Fibroblast of the aortic adventitia (primary cell): Measurements from ENCODE around the gene GARIN3. TPM values are rescaled to one million over a fixed set of nuclear protein-coding genes. Genes with fewer than 3 reads are reported as not detected.

Experiments
- DNase-seq: peaks from one replicate; pipeline ENCODE4 v3.0.0-alpha.2; 2010; ENCODE audit warnings: low read depth
- H3K4me3 ChIP-seq: 2 replicates; pipeline ENCODE4 v1.5.1; 2011; ENCODE audit warnings: low read depth, mild to moderate bottlenecking, control low read depth, low read length, moderate library complexity
- total RNA-seq: library from RNA; depleted of rRNA; stranded (reverse); fragments of >200 nt; gene quantifications from 2 replicates; pipeline ENCODE4 v1.2.3, GENCODE V29; 2012; ENCODE audit warnings: low replicate concordance
- TF ChIP-seq, protein P1 (sequence below): IDR thresholded peaks from 2 replicates; pipeline ENCODE4 v1.5.1; 2011; ENCODE audit warnings: mild to moderate bottlenecking, low read length, control low read depth, inconsistent platforms; ENCODE audit not compliant: insufficient read depth

GARIN3 gene
- total RNA-seq, 1 donor = not detected

DNA sequence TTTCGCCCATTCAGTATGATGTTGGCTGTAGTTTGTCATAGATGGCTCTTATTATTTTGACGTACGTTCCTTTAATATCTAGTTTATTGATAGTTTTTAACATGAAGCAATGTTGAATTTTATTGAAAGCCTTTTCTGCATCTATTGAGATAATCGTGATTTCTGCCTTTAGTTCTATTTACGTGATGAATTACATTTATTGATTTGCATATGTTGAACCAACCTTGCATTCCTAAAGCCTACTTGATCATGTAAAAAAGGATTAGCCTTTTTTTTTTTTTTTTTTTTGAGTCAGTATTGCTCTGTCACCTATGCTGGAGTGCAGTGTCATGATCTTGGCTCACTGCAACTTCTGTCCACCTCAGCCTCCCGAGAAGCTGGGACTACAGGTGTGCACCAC is 39.6 kb upstream of the GARIN3 start:
- no peak for DNase-seq
- no peak overlapping the region for H3K4me3 ChIP-seq
- TF ChIP-seq, protein P1, sequence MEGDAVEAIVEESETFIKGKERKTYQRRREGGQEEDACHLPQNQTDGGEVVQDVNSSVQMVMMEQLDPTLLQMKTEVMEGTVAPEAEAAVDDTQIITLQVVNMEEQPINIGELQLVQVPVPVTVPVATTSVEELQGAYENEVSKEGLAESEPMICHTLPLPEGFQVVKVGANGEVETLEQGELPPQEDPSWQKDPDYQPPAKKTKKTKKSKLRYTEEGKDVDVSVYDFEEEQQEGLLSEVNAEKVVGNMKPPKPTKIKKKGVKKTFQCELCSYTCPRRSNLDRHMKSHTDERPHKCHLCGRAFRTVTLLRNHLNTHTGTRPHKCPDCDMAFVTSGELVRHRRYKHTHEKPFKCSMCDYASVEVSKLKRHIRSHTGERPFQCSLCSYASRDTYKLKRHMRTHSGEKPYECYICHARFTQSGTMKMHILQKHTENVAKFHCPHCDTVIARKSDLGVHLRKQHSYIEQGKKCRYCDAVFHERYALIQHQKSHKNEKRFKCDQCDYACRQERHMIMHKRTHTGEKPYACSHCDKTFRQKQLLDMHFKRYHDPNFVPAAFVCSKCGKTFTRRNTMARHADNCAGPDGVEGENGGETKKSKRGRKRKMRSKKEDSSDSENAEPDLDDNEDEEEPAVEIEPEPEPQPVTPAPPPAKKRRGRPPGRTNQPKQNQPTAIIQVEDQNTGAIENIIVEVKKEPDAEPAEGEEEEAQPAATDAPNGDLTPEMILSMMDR = no peak

DNA sequence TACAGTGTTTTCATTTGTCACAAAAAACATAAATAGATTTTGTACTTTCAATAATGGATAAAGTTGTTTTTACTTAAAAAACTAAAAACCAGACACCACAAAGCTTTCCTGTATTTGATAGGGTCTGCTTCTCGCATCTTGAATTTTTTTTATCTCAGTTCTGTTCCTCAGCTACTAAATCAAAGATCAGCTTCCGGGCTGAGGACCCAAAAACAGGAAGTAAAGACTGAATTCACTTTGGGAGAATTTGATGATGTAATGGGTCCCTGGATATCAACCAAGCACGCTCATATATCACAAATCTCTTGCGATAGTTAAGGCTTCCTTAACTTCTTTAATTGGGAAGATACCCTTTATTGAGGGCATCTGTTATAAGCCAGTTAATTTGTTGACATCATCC is 38.7 kb upstream of the GARIN3 start:
- TF ChIP-seq, protein P1 = no peak
- no peak overlapping the region for H3K4me3 ChIP-seq
- DNase-seq = no peak

DNA sequence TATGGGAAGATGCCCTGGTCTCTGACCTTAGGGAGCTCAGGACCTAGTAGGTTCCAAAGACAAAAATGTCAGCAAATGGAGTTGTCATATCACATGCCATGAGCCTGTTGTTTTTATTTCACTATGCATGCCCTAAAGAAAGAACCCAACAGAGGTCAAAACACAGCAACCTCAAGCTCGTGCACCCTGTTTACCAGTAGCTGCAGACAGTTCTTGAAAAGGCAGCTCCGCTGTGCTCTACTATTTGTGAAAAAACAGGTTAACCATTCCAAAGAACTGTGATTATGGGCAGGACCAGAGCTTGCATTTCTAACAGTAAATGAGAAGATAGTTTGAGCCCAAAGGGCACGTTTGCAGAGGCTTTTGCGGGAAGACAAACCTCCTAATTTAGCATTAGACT is 37.4 kb upstream of the GARIN3 start:
- no peak for DNase-seq
- TF ChIP-seq, protein P1 = no peak
- H3K4me3 ChIP-seq = no peak overlapping the region

DNA sequence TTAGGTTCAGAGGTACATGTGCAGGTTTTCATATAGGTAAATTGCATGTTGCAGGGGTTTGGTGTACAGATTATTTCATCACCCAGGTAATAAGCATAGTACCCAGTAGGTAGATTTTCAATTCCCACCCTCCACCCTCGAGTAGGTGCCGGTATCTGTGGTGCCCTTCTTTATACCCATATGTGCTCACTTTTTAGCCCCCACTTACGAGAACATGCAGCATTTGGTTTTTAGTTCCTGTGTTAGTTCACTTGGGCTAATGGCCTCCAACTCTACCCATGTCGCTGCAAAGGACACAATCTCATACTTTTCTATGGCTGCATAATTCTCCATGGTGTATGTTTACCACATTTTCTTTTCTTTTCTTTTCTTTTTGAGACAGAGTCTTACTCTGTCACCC is 35.8 kb upstream of the GARIN3 start:
- TF ChIP-seq, protein P1 = no peak
- H3K4me3 ChIP-seq = no peak overlapping the region
- DNase-seq = no peak

DNA sequence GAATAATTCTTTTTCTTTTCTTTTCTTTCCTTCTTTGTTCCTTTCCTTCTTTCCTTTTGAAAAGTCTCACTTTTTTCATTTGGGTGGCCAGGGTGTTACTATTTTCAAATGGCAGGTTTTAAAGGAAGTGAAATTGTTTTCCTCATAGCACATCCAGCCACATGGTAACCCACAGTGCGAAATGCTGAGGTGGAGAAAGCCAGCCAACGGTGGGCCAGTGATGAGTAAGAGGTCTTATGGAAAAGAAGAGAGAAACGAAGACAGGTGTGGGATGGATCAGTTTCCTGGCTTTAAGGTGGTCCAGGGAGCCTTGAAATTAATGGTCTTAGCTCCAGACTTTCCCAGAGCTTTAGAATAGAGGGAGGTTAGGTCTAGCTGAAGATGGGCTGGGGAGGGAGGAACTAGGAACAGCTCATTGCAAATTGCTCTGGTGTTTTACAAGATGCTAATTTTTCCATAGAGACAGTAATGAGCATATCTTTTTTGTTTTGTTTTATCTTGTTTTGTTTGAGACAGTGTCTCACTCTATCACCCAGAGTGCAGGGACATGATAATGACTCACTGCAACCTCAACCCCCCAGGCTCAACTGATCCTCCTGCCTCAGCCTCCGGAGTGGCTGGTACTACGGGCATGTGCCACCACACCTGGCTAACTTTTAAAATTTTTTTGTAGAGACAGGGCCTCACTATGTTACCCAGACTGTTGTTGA is 32.4 kb upstream of the GARIN3 start:
- TF ChIP-seq, protein P1 = no peak
- DNase-seq = no peak
- H3K4me3 ChIP-seq = no peak overlapping the region

DNA sequence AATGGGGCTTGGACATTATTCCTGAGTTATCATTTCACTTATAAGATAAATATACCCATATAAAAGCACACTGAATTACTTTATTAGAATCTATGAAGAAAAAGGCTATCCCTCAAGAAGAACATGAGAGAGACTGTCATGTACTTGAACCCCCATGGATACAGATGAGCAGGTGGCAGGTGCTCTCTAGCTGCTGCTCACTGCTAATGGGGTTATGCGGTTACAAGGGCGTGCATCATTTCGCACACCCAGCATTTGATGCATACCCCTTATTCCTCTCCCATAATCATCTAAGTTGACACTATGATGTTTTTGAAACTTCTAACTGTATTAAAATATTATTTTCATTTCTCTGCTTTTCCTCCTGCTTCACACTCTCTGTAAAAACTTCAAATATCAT is 31.0 kb upstream of the GARIN3 start:
- TF ChIP-seq, protein P1 = no peak
- no peak for DNase-seq
- H3K4me3 ChIP-seq = no peak overlapping the region

DNA sequence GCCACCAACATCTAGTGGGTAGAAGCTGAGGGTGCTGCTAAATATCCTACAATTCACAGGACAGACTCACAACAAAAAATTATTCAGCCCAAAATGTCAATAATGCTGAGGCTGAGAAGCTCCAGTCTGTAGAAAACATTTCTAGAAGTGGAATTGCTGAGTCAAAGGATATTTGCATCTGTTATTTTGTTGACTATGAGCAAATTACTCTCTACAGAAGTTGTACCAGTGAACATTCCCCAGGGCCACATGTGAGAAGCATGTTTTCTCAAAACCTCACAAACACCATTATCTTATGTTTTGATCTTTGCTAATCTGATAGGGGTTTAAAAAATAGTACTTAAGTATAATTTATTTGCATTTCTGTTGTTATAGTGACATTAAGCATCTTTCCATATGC is 30.0 kb upstream of the GARIN3 start:
- TF ChIP-seq, protein P1 = no peak
- H3K4me3 ChIP-seq = no peak overlapping the region
- no peak for DNase-seq
